IPS-18a (cell line): ENCODE data around the gene GDNF.

ENCODE experiments used
- H3K27ac ChIP-seq: one replicate; pipeline ENCODE4 v1.5.1; 2013; ENCODE audit warnings: low read length
- H3K27me3 ChIP-seq: one replicate; pipeline ENCODE4 v1.6.1; 2013; ENCODE audit warnings: mild to moderate bottlenecking, low read length; ENCODE audit not compliant: control insufficient read depth, insufficient read depth
- H3K36me3 ChIP-seq: one replicate; pipeline ENCODE4 v1.6.1; 2013; ENCODE audit warnings: low read depth, low read length; ENCODE audit not compliant: control insufficient read depth
- H3K4me1 ChIP-seq: one replicate; pipeline ENCODE4 v1.6.1; 2013; ENCODE audit warnings: low read depth, low read length; ENCODE audit not compliant: control insufficient read depth
- H3K4me3 ChIP-seq: one replicate; pipeline ENCODE4 v1.5.1; 2013; ENCODE audit warnings: low read length
- H3K9ac ChIP-seq: one replicate; pipeline ENCODE4 v1.6.1; 2013; ENCODE audit warnings: mild to moderate bottlenecking, low read length, moderate library complexity
- H3K9me3 ChIP-seq: one replicate; pipeline ENCODE4 v1.6.1; 2013; ENCODE audit warnings: low read depth, low read length; ENCODE audit not compliant: control insufficient read depth

GDNF gene

GRCh38 chr5:37844009-37844408 is 4.2 kb upstream of the GDNF start:
- Histone ChIP-seq H3K9ac (no peak overlapping the region), H3K27me3 (peaks cover 63% of the 10 kb centered on the region), H3K4me3 (no peak overlapping the region), H3K4me1 (peaks cover 41% of the 10 kb centered on the region), H3K9me3 (no peaks in the 10 kb centered on the region), H3K36me3 (no peaks in the 10 kb centered on the region), H3K27ac (no peak overlapping the region)

DNA sequence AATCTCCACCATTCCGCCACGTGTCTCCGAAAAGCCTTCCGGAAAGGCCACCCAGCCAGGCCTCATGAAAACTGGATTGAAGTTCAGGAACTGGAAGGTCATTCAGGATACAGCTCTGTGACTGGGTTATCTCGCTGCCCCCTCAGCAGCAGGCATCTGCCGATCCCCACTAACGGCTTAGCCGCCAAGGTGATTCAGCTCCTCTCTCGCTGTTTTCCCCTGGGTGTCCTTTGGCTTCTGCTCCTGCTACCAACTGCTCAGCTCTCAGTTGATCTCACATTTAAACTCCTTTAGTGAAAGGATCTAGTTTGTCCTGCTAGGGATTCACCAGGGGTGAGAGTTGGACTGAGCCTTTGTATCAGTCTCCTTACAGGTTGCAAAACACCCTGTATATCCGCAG is 2.2 kb upstream of the GDNF start:
- Histone ChIP-seq H3K9me3 (no peaks in the 10 kb centered on the region), H3K4me3 (no peak overlapping the region), H3K36me3 (no peaks in the 10 kb centered on the region), H3K9ac (no peak overlapping the region), H3K27ac (no peak overlapping the region), H3K27me3 (peaks cover 83% of the 10 kb centered on the region), H3K4me1 (peaks cover 34% of the 10 kb centered on the region)

- Histone ChIP-seq H3K4me3 (no peak overlapping the region), H3K36me3 (no peaks in the 10 kb centered on the region), H3K27ac (no peak overlapping the region), H3K9me3 (no peaks in the 10 kb centered on the region), H3K9ac (no peak overlapping the region), H3K27me3 (peaks cover 87% of the 10 kb centered on the region), H3K4me1 (peaks cover 26% of the 10 kb centered on the region)
These were observed 1.4 kb upstream of the GDNF start for GRCh38 chr5:37841203-37841602.

DNA sequence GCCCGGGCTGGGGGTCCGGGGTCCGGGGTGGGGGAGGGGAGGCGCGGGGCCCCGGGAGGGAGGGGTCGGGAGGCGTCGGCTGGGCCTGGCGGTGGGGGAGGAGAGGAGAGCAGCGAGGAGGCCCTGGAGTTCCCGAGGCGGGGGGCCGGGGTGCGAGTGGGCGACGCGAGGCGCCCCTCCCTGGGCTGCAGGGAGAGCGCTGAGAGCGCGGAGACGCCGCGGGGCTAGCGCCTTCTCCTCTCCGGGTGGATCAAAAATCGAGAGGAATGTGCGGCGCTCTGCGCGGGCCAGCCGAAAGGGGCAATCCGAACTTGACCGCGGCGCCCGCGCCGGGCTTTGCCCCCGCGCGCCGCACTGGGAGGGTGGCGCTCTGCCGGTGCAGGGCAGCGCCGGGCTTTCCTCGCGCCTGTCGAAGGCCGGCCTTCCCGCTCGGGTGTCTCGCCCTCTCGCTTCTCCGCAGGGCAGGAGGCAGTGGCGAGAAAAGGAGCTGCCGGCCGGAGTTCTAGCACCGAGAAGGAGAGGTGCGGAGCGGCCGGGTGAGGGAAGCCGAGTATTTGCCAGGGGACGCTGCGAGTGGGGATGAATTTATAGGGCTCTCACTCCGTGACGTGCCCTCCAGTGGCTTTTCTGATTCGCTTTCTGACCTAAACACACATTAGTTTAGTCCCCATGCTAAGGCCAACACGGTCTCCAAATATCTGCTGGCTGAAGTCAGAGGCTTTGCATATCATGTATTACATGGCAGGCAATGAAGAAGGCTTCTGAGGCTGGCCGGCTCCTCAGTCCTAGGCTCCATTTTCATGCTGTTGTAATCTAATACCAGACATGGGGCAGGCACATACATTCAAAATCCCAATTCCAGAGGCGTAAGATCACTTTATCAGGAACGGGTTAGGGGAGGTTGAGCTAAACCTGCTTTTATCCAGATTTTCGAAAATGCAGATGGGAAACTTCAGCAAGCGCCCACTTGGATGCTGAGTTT is 503 bp upstream of the GDNF start:
- no peaks in the 10 kb centered on the region for H3K36me3 ChIP-seq
- no peaks in the 10 kb centered on the region for H3K9me3 ChIP-seq
- H3K4me1 ChIP-seq = peaks cover 28% of the 10 kb centered on the region
- H3K27ac ChIP-seq = no peak overlapping the region
- peak overlapping the region; percentile 51 for H3K4me3 ChIP-seq
- peaks cover 93% of the 10 kb centered on the region for H3K27me3 ChIP-seq
- no peak overlapping the region for H3K9ac ChIP-seq

DNA sequence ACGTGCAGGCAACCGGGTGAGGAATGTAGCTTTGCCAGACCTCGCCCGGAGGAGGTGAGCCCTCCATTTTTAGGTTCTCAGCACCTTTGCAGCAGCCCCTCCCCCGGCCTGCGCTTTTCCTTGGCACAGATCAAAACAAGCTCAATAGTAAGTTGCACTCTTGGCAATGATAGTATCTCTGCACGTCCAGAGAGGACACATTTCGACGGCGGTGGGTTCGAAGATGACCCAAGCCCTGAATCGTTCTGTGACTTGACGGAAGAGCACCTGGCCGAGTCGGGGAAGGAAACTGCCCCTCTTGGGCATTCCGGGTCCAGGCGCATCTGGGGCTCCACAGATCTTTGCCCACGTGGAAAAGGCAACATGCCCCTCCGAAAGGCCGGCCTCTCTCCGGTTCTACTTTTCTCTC is 904 bp downstream of the GDNF start:
- peaks cover 99% of the 10 kb centered on the region for H3K27me3 ChIP-seq
- H3K4me1 ChIP-seq = peaks cover 26% of the 10 kb centered on the region
- H3K36me3 ChIP-seq = no peaks in the 10 kb centered on the region
- no peaks in the 10 kb centered on the region for H3K9me3 ChIP-seq
- H3K9ac ChIP-seq = no peak overlapping the region
- peak overlapping the region; percentile 51 for H3K4me3 ChIP-seq
- H3K27ac ChIP-seq = no peak overlapping the region

GRCh38 chr5:37838152-37838932 is 1.5 kb downstream of the GDNF start:
- H3K4me3 ChIP-seq = peak overlapping the region; percentile 51
- peaks cover 21% of the 10 kb centered on the region for H3K4me1 ChIP-seq
- no peaks in the 10 kb centered on the region for H3K36me3 ChIP-seq
- H3K27ac ChIP-seq = no peak overlapping the region
- H3K27me3 ChIP-seq = peaks cover 99% of the 10 kb centered on the region
- no peak overlapping the region for H3K9ac ChIP-seq
- no peaks in the 10 kb centered on the region for H3K9me3 ChIP-seq

- Histone ChIP-seq H3K4me3 (peak overlapping the region; percentile 51), H3K9ac (no peak overlapping the region), H3K27me3 (peaks cover 100% of the 10 kb centered on the region)
These were observed 2.3 kb downstream of the GDNF start for GRCh38 chr5:37837414-37838032.

GRCh38 chr5:37836592-37837413 is 3.0 kb downstream of the GDNF start:
- Histone ChIP-seq H3K27ac (no peak overlapping the region), H3K27me3 (peaks cover 100% of the 10 kb centered on the region), H3K4me3 (peak overlapping the region; percentile 51), H3K9ac (peak overlapping the region; percentile 10), H3K36me3 (no peaks in the 10 kb centered on the region), H3K9me3 (no peaks in the 10 kb centered on the region), H3K4me1 (peaks cover 21% of the 10 kb centered on the region)

More at GRCh38 chr5:37837414-37838032, 2.3 kb downstream of the GDNF start:
- Histone ChIP-seq H3K36me3 (no peaks in the 10 kb centered on the region), H3K27ac (no peak overlapping the region), H3K4me1 (peaks cover 21% of the 10 kb centered on the region), H3K9me3 (no peaks in the 10 kb centered on the region)

DNA sequence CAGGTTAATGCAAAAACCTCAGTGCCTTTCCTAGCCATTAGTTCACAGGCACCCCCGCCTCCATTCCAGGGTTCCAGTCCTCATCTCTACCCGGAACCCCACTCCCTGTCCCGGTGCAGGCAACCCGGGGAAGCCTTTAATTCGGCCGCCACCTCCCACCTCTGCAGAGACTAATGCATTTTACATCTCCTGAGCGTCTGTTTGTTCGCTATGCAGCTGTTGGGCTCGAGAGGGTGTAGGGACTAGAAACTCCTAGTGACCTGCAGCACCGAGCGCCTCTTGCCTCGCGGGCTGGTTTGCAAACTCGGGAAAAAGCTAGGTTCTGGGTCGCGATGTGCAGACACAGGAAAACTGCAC is 3.6 kb downstream of the GDNF start:
- H3K4me3 ChIP-seq = peak overlapping the region; percentile 51
- H3K9ac ChIP-seq = no peak overlapping the region
- no peak overlapping the region for H3K27ac ChIP-seq
- H3K27me3 ChIP-seq = peaks cover 100% of the 10 kb centered on the region
- no peaks in the 10 kb centered on the region for H3K9me3 ChIP-seq
- H3K4me1 ChIP-seq = peaks cover 21% of the 10 kb centered on the region
- no peaks in the 10 kb centered on the region for H3K36me3 ChIP-seq

GRCh38 chr5:37835380-37835973 is 4.4 kb downstream of the GDNF start:
- peaks cover 14% of the 10 kb centered on the region for H3K4me1 ChIP-seq
- H3K9me3 ChIP-seq = no peaks in the 10 kb centered on the region
- peaks cover 93% of the 10 kb centered on the region for H3K27me3 ChIP-seq
- no peak overlapping the region for H3K27ac ChIP-seq
- no peaks in the 10 kb centered on the region for H3K36me3 ChIP-seq
- H3K9ac ChIP-seq = no peak overlapping the region
- H3K4me3 ChIP-seq = peak overlapping the region; percentile 60
